Measurements from ENCODE around the gene DDX59.

DDX59 gene

DNA sequence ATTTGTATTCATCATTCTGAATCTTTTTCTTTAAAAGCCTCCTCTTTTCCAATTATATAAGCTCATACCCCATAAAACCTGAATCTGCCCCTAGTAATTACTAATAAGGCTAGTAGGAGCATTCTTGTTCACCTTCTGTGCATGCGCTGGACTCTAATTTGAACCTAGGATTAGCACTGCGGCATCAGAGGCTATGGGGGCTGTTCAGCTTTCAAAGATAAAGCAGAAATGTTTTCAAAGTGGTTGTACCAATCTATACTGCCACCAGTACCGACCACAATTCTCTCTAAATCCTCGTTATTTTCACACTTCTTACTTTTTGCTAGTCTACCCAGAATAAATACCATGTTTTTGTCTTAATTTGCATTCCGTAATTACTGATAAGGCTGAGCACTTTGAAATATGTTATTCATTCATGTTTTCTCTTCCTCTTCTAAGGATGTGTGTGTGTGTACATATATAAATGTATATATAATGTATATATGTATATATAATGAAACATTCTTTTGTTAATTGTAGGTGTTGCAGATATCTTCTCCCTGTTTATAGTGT is 1.6 kb upstream of the DDX59 start:
- in situ Hi-C loops (cut with MboI; ENCODE audit: low sequenced_read_pairs), result no loop called here

GRCh38 chr1:200670242-200671118 is 773 bp upstream of the DDX59 start:
- in situ Hi-C loops (cut with MboI; ENCODE audit: low sequenced_read_pairs), result no loop called here

DNA sequence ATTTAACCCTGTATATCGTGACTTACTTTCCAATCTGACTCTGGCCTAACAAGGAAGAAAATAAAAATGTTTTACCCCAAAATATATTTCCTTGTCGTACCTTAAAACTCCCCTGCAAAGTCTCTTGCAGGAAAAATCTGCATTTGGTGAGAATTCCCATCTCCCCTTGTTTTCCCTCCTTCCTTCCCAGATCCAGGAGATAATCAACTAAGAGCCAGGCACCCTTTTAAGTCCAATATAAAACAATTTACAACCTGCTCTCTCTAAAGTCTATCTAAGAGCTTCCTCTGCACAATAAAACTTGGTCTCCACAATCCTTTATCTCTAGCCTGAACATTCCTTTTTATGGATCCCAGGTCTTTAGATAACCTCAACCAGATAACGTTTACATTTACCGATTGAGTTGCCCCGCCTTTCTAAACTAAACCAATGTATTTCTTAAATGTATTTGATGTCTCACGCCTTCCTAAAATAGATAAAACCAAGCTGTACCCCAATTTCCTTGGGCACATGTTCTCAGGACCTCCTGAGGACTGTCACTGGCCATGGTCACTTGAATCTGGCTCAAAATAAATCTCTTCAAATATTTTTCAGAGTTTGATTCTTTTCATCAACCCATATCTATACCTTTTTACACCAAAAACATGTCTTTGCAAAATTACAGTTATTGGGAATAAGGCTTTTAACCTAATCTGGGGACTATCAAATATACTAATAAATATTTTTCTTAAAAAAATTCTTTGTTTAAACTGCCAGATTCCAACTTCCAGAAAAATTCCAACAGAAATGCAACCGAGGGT is 993 bp downstream of the DDX59 start:
- in situ Hi-C loops (cut with MboI; ENCODE audit: low sequenced_read_pairs), result no loop called here

DNA sequence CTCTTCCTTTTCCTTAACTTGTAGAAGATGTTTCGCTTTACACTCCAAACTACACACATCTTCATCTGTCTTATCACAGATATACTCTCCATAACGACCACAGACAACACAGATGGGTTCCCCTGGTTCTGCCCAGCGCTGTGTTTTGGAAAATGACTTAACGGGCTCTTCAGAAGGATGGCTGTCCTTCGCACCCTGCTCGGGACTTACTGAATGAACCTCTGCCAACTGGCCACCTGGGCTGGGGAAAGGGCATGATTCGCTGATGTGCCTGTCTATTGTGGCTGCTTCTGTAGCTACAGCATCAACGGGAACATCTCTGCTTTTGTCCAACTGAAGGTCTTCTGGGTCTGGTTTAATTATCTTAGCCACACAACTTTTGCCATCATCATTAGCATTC is 3.4 kb downstream of the DDX59 start:
- in situ Hi-C loops (cut with MboI; ENCODE audit: low sequenced_read_pairs), result no loop called here

DNA sequence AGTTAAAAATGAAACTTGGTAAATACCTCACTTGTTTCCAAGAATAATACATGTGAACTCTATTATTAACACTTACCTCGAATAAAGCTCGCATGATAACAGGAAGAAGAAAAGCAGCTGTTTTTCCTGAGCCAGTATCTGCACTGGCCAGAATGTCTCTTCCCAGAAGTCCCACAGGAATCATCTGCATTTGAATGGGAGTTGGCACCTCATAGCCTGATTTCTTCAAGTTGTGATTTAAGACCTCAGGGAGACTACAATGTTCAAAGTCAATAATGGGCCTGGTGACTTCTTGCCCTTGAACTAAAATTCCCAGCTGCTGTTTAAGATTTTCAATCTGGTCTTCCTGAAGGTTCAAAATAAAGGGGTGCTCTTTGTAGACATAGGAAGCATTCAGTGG is 3.8 kb downstream of the DDX59 start:
- in situ Hi-C loops (cut with MboI; ENCODE audit: low sequenced_read_pairs), result no loop called here

- in situ Hi-C loops (cut with MboI; ENCODE audit: low sequenced_read_pairs), result no loop called here
These were observed 9.0 kb downstream of the DDX59 start for GRCh38 chr1:200660719-200661118.

DNA sequence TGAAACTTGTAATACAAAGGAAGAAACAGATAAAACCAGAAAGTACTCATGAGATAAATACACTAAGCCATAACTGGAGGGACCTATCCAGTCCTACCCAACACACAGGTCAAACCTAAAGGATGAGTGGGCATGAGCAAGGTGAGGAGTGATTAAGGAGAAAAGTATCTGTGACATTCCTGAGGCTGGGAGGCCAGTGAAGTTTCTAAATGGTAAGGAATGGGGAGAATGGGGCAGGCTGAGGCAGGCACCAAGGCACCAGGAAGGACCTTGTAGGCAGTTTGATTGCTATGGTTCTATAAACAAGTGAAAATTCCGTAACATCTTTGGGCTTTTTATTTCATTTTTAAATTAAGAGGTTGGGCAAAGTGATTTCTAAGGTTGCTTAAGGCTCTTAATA is 10.4 kb downstream of the DDX59 start:
- in situ Hi-C loops (cut with MboI; ENCODE audit: low sequenced_read_pairs), result no loop called here

- in situ Hi-C loops (cut with MboI; ENCODE audit: low sequenced_read_pairs), result no loop called here
These were observed 11.5 kb downstream of the DDX59 start for GRCh38 chr1:200658037-200658818.

DNA sequence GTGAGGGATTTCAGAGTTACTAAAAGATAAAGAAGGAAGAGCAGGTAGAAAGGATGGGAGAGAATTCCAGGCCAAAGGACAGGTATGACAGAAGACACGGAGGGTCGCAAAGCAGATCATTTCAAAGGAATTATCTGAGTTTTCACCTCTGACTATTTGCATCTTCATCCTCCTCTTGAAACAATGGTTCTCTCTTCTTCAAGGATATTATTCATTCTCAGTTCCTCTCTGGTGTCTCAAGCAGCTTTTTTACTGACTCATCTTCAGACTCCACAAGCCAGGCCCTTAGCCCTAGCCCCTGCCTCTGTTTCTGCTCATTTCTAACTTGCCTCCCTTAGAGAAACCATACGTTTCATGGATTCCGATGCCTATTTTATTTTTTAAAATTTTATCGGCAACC is 15.0 kb downstream of the DDX59 start:
- in situ Hi-C loops (cut with MboI; ENCODE audit: low sequenced_read_pairs), result no loop called here

- in situ Hi-C loops (cut with MboI; ENCODE audit: low sequenced_read_pairs), result no loop called here
These were observed 16.7 kb downstream of the DDX59 start for GRCh38 chr1:200653022-200653462.

GRCh38 chr1:200652378-200652777 is 17.3 kb downstream of the DDX59 start:
- in situ Hi-C loops (cut with MboI; ENCODE audit: low sequenced_read_pairs), result no loop called here

DNA sequence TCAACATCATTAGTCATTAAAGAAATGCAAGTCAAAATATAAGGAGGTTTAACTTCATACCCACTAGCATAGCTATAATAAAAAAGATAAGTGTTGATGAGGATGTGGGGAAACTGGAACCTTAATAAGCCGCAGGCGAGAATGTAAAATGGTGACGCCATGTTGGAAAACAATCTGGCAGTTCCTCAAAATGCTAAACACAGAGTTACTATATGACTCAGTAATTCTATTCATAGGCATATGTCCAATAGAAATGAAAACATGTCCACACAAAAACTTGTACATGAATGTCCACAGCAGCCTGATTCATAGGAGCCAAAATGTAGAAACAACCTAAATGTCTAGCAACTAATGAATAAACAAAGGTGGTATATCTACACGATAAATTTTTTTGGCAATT is 23.2 kb downstream of the DDX59 start:
- in situ Hi-C loops (cut with MboI; ENCODE audit: low sequenced_read_pairs), result no loop called here

GRCh38 chr1:200644021-200644420 is 25.7 kb downstream of the DDX59 start:
- in situ Hi-C loops (cut with MboI; ENCODE audit: low sequenced_read_pairs), result no loop called here

GRCh38 chr1:200642481-200642880 is 27.2 kb downstream of the DDX59 start:
- in situ Hi-C loops (cut with MboI; ENCODE audit: low sequenced_read_pairs), result no loop called here

- in situ Hi-C loops (cut with MboI; ENCODE audit: low sequenced_read_pairs), result no loop called here
These were observed 28.7 kb downstream of the DDX59 start for GRCh38 chr1:200640963-200641401.

- in situ Hi-C loops (cut with MboI; ENCODE audit: low sequenced_read_pairs), result no loop called here
These were observed 29.2 kb downstream of the DDX59 start for GRCh38 chr1:200640373-200640962.

DNA sequence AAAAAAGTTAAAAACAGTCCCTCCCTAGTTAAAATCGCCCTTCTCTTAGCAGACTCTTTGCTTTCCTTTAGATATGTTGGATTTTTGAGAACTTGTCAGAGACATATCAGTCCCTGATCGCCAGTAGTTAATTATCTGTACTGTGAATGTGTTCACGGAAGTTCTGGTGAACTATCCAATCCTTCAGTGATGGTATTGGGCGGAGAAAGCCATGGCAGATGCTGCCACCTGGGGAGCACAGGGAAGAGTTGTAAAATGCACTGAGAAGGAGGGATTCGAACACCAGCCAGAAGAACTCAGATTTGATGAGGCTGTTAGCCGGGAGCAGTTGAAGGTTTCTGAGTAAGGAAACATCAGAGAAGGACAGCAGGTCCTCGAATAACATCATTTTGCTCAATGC is 31.6 kb downstream of the DDX59 start:
- in situ Hi-C loops (cut with MboI; ENCODE audit: low sequenced_read_pairs), result no loop called here

DNA sequence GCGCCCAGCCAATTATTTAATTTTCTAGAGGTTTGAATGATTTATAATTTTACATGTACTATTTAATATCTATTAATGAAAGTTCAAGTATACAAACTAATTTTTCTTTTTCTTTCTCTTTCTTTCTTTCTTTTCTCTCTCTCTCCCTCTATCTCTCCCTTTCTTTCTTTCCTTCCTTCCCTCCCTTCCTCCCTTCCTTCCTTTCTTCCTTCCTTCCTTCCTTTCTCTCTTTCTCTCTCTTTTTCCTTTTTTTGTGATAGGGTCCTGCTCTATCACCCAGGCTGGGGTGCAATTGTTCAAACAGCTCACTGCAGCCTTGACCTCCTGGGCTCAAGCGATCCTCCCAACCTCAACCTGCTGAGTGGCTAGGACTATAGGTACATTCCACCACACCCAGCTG is 33.0 kb downstream of the DDX59 start:
- in situ Hi-C loops (cut with MboI; ENCODE audit: low sequenced_read_pairs), result no loop called here

DNA sequence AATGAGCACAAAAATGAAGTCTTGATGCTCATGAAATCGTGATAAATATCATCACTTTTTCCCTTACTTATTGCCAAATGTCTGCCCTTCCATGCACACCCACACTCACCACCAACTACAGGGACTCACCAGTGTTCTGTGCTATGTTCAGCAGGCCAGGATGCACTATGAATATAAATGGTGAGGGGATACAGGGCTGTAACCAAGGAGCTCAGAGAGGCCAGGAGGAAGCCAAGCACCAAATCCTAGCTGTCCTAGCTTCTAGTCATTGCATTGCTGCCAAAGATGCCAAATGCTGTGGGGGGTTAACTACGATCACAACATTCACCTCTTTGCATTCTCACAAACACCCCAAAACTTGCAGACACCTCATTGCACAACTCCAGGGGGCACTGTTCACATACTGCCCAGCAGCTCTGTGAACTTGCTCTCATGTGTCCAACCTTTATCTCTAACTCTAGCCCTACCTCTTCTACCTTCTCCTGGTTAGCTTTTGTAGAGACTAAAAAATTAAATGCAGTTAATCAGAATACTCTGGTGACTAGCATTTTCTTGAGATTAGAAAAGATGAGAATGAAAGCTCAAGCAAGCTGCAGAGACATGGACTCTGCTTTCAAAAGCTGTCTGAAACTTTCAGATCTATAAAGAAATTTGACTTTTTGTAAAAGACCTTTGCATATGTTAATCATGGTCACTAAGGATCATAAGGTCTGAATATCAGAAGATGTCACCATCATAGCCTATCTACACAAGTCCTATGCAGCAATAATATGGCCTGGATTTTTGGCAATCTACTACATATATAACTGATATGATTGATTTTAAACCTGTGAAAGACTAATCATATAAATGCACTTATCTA is 35.2 kb downstream of the DDX59 start:
- in situ Hi-C loops (cut with MboI; ENCODE audit: low sequenced_read_pairs), result no loop called here

DNA sequence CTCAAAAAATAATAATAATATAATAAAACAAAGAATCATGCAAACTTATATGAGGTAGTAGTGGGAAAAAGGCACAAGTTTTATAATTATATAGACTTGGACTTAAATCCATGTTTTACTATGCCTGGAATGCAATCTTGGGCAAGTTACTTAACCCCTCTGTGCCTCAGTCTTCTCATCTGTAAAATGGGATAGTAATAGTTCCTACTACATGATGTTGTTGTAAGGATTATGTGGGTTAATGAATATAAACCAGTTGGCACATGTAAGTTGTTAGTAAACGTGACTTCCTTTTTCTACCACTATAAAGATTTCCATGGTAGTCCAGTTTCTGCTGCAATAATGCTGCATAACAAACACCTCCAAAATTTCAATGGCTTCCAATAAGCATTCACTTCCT is 38.3 kb downstream of the DDX59 start:
- in situ Hi-C loops (cut with MboI; ENCODE audit: low sequenced_read_pairs), result no loop called here

Measured in HL-60/S4 (cell line).